ENCODE results near the gene ANKRD37.
"Not testable (repeated sequence)": the region's sequence is repeated elsewhere in the genome, so short reads cannot be mapped to it uniquely, and the experiment has no call there.

The ANKRD37 gene, protein sequence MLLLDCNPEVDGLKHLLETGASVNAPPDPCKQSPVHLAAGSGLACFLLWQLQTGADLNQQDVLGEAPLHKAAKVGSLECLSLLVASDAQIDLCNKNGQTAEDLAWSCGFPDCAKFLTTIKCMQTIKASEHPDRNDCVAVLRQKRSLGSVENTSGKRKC

DNA sequence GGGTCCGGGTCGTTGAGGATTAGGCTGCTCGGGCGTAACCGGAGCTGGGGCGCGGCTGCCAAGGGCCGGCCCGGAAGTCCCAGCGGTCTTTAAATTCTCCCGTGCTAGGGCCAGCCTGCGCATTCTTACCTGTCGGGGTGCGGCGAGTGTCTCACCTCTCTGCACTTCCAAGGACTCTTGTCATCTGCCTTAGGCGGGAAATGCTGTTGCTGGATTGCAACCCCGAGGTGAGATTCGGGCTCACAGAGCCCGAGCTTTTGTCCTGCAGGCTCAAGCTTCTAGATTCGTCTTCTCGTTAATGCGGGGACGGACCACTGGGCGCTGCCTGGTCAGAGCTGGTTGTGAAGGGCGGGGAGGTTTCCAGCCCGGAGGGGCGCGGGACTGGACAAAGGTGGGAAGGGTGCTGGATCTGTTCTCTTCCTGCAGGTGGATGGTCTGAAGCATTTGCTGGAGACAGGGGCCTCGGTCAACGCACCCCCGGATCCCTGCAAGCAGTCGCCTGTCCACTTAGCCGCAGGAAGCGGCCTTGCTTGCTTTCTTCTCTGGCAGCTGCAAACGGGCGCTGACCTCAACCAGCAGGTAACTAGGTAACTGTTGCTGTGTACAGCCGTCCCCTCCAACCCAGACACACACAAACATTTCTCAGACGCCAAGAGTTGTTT lies at the start of gene ANKRD37:
Gene ANKRD37, plus strand, starts transcription at position 118 of the 662 bp plus-strand sequence. Its CDS starts 83 bp downstream, at position 201.
- DNase-seq (ENCODE audit: low read depth in 2 of 2): no peak

- DNase-seq (ENCODE audit: low read depth in 2 of 2): no peak
Measured at GRCh38 chr4:185346975-185347601, 49.6 kb upstream of the ANKRD37 start.

- no peak for DNase-seq (ENCODE audit: low read depth in 2 of 2)
Measured at GRCh38 chr4:185351691-185352090, 45.0 kb upstream of the ANKRD37 start.

DNA sequence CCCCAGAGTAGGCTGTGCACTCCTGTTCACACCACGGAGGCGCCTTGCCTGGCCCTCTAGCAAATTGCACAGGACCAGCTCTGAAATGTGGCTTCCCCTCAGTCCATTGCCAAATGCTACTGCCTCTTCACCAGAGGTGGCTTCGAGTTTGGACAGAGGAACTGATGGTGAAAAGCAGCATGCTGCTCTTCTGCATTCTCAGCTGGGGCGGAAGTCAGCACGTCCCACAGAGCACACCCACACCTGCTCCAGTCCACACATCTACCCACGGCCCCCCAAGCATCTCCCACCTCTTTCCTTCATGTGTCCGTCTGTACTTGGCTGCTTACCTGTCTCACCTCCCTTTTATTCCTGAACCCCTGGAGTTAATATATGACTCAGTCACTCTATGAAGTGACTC lies 44.4 kb upstream of the ANKRD37 start:
- DNase-seq (ENCODE audit: low read depth in 2 of 2): no peak

DNA sequence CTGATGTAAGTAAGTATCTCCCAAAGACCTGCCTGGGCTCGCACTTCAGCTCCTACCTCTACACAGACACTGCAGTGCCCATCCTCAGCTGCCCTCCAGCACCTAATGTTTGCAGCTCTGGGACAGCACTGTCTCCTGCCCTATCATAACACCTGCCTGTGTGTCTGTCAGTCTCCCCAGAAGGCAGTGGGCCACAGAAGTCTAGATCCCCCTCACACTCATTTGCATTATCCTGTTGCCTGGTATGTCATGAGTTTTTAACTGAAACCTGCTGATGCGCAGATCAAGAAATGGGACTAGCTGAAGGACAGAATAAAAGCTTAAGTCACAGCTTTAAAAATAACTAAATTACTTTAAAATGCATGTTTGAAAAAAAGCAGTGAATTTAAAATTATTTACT lies 43.9 kb upstream of the ANKRD37 start:
- no peak for DNase-seq (ENCODE audit: low read depth in 2 of 2)

GRCh38 chr4:185357211-185357610 lies 39.4 kb upstream of the ANKRD37 start:
- DNase-seq (ENCODE audit: low read depth in 2 of 2): no peak

DNA sequence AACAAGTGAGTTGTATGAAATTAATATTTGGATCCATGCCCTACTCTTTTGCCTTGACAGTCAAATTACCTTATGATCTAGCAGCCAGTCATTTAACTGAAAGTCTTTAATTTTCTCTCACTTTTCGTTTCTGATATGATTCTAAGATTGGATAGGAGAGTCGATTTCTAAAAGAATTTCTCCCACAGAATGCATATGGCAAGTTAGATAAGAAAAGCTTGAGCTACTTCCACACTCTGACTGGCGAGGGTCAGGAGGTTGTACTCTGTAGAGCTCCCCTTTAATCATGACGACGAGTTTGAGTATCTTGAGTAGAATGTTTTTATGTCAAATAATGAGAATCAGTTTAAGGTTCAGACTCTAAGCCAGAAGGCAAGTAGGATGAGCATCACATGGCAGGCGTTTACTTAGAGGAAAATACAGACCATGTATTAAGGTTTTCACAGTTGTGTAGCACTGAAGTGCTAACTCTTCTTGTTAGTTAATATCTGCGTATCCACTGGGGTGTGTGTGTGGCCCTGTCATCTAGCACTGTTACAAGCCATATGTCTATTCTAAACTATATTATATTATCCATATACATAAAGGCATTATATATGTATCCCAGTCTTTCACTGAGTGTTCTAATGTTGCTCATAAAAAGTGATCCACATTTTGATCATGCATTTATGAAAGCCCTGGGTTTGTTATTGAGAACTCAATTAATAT lies 38.8 kb upstream of the ANKRD37 start:
- no peak for DNase-seq (ENCODE audit: low read depth in 2 of 2)

DNA sequence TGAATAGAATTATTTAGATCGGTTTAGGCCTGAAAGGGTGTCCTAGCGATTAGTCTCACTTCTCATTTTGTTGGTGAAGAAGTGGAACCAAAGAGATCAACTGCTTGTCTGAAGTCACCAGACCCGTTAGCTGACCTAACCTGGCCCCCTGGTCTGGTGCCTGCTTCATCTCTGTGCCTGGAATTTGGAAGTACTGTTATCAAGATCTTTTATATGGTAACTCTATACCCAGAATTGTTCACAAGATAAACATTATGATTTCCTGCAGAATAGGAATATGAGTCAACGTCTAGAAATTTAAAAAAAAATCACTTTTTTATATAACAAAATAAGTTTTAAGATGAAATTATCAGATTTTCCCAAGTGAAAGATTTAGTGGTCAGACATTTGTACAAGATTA lies 38.1 kb upstream of the ANKRD37 start:
- DNase-seq (ENCODE audit: low read depth in 2 of 2): no peak

DNA sequence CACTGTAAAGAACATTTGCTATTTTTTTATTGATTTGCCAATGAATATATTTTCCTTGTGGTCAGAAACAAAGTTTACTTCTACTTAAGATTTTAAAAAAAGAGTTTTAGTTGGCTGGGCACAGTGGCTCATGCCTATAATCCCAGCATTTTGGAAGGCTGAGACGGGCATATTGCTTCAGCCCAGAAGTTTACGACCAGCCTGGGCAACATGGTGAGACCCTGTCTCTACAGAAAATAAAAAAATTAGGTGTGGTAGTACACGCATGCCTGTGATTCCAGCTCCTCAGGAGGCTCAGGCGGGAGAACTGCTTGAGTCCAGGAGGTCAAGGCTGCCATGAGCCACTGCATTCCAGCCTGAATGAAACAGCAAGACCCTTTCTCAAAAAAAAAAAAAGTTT lies 37.7 kb upstream of the ANKRD37 start:
- no peak for DNase-seq (ENCODE audit: low read depth in 2 of 2)

DNA sequence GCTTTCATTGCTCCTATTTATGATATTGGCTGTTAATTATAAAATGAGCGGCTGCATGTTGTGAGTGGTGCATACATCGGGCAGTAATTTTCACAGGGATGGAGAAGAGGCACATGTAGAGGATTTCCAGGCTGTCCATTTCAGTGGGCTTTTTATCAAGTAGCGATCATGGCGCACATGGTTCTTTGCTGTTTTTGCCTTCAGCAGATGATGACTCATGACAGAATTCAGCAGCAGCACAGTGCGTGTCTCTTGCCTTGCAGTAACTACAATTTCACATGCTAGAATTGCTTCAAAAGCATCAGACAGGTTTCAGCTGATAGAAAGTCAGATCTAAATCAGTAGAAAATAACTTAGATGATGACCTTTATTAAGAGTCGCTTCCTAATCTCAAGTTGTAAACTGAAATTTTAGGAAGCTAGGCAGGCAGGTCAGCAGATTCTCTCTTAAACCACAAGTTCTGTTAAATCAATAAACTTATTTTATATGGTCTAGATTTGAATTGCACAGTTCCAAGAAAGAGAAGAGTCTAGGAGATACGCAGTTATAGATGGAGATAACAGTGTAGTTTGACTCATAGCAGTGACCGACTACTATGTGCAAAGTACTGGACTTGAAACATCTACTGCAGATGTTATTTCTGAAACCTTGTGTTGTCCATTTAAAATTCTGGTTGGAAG lies 36.7 kb upstream of the ANKRD37 start:
- no peak for DNase-seq (ENCODE audit: low read depth in 2 of 2)

DNA sequence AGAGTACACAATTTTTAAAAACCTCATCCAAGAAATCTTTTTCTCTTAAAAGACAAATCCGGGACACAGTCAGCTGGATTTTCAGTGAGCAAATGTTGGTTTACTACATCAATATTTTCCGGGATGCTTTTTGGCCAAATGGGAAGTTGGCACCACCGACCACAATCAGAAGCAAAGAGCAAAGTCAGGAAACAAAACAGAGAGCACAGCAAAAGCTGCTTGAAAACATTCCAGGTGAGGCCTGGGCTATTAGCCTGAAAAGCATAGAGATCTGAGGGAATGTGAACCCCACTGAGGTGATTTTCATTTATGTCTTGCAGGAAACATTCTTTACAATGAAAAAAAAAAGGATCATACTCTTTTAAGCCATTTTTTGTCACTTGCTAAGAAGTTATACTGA lies 34.8 kb upstream of the ANKRD37 start:
- no peak for DNase-seq (ENCODE audit: low read depth in 2 of 2)

DNA sequence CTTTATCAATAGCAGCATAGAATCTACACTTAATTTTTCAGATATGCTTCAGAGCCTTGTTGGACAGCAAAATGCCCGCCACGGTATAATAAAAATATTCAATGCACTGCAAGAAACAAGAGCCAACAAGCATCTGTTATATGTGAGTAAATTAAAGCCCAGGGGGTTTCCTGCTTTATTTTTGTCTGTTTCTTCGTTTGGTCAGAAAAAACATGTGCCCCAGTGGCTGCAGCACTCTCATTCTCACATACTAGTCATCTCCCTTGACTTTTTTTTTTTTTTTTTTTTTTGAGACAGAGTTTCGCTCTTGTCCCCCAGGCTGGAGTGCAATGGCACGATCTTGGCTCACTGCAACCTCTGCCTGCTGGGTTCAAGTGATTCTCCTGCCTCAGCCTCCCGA lies 34.1 kb upstream of the ANKRD37 start:
- DNase-seq (ENCODE audit: low read depth in 2 of 2): not testable (repeated sequence)

- DNase-seq (ENCODE audit: low read depth in 2 of 2): no peak
Measured at GRCh38 chr4:185363251-185363650, 33.4 kb upstream of the ANKRD37 start.

GRCh38 chr4:185364886-185365285 lies 31.8 kb upstream of the ANKRD37 start:
- no peak for DNase-seq (ENCODE audit: low read depth in 2 of 2)

DNA sequence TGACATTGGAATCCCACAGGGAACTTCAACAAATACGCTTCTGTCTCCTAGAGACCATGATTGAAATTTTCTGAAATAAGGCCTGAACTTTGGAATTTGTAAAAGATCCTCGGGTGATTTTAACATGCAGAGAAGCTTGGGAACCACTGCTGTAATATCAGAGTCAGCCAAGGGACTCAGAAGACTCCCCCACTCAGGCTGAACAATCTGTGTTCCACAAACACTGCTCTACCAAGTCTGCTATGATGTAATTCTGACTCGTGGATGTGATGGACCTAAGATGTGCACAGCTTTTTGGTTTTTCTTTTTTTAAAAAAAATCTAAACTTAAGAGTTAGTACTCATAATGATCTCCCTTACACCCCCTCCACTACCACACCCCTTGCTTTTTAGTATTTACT lies 26.9 kb upstream of the ANKRD37 start:
- no peak for DNase-seq (ENCODE audit: low read depth in 2 of 2)

DNA sequence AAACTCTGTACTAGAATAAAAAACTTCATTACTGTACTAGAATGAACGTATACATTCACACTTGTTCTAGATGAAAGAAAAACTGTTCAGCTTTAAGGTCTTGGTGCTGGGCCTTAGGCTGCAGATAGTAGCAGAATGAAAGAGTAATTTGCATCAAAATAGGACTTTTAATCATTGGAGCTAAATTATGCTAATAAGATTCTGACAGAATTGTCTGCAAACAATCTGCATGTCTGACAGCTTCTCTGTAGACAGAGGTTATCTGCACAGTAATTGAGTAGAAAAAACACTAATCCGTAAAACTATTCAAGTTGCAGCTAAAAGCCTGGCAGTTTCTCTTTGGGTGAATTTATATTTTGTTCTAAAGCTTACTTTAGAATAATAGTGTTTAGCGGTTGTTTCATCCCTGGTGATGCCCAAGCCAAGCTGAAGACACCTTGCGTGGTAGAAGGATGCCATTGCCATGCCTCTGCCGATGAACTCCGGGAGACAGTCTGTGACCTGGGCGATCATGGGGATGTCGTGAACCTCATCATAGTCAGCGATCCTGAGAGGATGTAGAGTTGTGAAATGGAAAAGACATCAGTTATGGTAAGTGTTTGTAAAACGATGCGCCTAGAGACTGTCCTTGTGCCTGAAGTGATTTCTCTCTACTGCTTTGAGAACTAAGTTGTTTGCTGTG lies 26.2 kb upstream of the ANKRD37 start:
- no peak for DNase-seq (ENCODE audit: low read depth in 2 of 2)

DNA sequence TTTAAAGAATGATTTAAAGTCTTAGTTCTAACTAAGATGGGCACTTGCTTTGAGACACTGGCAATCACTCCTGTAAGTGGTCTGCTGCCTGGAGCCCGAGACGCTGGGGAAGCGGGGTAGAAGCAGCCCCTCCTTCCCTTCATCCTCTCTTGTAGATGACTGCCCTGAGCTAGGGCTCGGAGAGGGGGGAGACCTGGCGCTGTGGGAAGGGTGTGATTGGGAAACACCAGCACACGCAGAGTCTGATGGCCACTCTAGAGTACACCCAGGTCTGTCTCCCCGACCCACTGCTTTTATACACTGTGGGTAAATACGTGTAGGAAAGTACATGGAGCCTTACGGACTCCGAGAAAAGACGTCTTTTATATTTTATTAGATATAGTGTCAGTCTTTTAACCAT lies 24.9 kb upstream of the ANKRD37 start:
- DNase-seq (ENCODE audit: low read depth in 2 of 2): no peak

DNA sequence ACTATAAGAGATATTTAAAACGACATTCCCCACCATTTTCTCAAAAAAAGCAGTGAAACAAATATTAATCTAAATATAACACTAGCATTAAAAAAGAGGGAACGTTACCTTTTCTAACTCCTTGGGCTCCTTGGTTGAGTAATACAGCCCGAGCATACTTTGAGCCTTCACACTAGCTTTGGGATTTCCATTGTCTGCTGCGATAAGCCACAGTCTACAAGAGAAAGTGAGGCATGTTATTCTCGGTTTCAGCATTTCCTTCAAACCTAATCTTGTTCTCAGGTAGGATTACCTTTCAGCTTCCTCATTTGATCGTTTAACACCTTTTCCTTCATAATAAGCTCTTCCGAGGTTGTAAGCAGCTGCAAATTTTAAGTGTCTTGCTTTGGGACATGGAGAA lies 22.6 kb upstream of the ANKRD37 start:
- DNase-seq (ENCODE audit: low read depth in 2 of 2): no peak

GRCh38 chr4:185374573-185374972 lies 22.1 kb upstream of the ANKRD37 start:
- no peak for DNase-seq (ENCODE audit: low read depth in 2 of 2)

- no peak for DNase-seq (ENCODE audit: low read depth in 2 of 2)
Measured at GRCh38 chr4:185378264-185378663, 18.4 kb upstream of the ANKRD37 start.
